Kidney epithelial cell (primary cell): Measurements from ENCODE around the gene TMEM63A. TPM values are rescaled to one million over a fixed set of nuclear protein-coding genes. Genes with fewer than 3 reads are reported as not detected.

Experiments
- DNase-seq: peaks from one replicate; pipeline ENCODE4 v3.0.0-alpha.2; 2010; ENCODE audit warnings: low read depth
- H3K27me3 ChIP-seq: 2 replicates; pipeline ENCODE4 v1.6.0; 2011; ENCODE audit warnings: low read length; ENCODE audit not compliant: control insufficient read depth, insufficient read depth
- H3K36me3 ChIP-seq: 2 replicates; pipeline ENCODE4 v1.5.1; 2011; ENCODE audit warnings: low read length; ENCODE audit not compliant: control insufficient read depth, insufficient read depth
- H3K4me3 ChIP-seq: 2 replicates; pipeline ENCODE4 v1.5.1; 2011; ENCODE audit warnings: low read depth, mild to moderate bottlenecking, control low read depth, low read length
- CTCF ChIP-seq: IDR thresholded peaks from 2 replicates; pipeline ENCODE4 v1.5.1; 2011; ENCODE audit warnings: mild to moderate bottlenecking, moderate library complexity, low read length, control low read depth, inconsistent platforms; ENCODE audit not compliant: insufficient read depth, poor library complexity, severe bottlenecking
- total RNA-seq: library from RNA; depleted of rRNA; stranded (reverse); fragments of >200 nt; gene quantifications from 2 replicates; pipeline ENCODE4 v1.2.3, GENCODE V29; 2015

Gene TMEM63A
- total RNA-seq, 1 donor from 2014 or later, result 17.5 TPM

GRCh38 chr1:225918280-225918679 lies 36.1 kb upstream of the TMEM63A start:
- peaks cover 1% of the 10 kb centered on the region for H3K36me3 ChIP-seq
- H3K27me3 ChIP-seq, result no peaks in the 10 kb centered on the region
- TF ChIP-seq CTCF, result no peak
- no peak overlapping the region for H3K4me3 ChIP-seq
- no peak for DNase-seq

GRCh38 chr1:225917536-225917935 lies 35.4 kb upstream of the TMEM63A start:
- no peak for TF ChIP-seq CTCF
- H3K27me3 ChIP-seq, result no peaks in the 10 kb centered on the region
- no peak overlapping the region for H3K4me3 ChIP-seq
- DNase-seq, result no peak
- peaks cover 1% of the 10 kb centered on the region for H3K36me3 ChIP-seq

- peaks cover 1% of the 10 kb centered on the region for H3K36me3 ChIP-seq
- TF ChIP-seq CTCF, result no peak
- H3K27me3 ChIP-seq, result no peaks in the 10 kb centered on the region
- H3K4me3 ChIP-seq, result no peak overlapping the region
- no peak for DNase-seq
Observed at GRCh38 chr1:225917101-225917500, 34.9 kb upstream of the TMEM63A start.

GRCh38 chr1:225915538-225915991 lies 33.4 kb upstream of the TMEM63A start:
- no peak for DNase-seq
- no peaks in the 10 kb centered on the region for H3K27me3 ChIP-seq
- TF ChIP-seq CTCF, result no peak
- peaks cover 1% of the 10 kb centered on the region for H3K36me3 ChIP-seq
- H3K4me3 ChIP-seq, result no peak overlapping the region

GRCh38 chr1:225914947-225915346 lies 32.8 kb upstream of the TMEM63A start:
- Histone ChIP-seq H3K4me3 (no peak overlapping the region), H3K36me3 (peaks cover 1% of the 10 kb centered on the region), H3K27me3 (no peaks in the 10 kb centered on the region)
- no peak for DNase-seq
- TF ChIP-seq CTCF, result no peak

GRCh38 chr1:225914391-225914790 lies 32.2 kb upstream of the TMEM63A start:
- no peak for TF ChIP-seq CTCF
- Histone ChIP-seq H3K36me3 (peaks cover 1% of the 10 kb centered on the region), H3K27me3 (no peaks in the 10 kb centered on the region), H3K4me3 (no peak overlapping the region)
- DNase-seq, result no peak
